Measurements from ENCODE around the gene RNU5B-1.
A peak's percentile ranks its signal among the peaks of the same experiment; 100 is the strongest.

The RNU5B-1 gene

DNA sequence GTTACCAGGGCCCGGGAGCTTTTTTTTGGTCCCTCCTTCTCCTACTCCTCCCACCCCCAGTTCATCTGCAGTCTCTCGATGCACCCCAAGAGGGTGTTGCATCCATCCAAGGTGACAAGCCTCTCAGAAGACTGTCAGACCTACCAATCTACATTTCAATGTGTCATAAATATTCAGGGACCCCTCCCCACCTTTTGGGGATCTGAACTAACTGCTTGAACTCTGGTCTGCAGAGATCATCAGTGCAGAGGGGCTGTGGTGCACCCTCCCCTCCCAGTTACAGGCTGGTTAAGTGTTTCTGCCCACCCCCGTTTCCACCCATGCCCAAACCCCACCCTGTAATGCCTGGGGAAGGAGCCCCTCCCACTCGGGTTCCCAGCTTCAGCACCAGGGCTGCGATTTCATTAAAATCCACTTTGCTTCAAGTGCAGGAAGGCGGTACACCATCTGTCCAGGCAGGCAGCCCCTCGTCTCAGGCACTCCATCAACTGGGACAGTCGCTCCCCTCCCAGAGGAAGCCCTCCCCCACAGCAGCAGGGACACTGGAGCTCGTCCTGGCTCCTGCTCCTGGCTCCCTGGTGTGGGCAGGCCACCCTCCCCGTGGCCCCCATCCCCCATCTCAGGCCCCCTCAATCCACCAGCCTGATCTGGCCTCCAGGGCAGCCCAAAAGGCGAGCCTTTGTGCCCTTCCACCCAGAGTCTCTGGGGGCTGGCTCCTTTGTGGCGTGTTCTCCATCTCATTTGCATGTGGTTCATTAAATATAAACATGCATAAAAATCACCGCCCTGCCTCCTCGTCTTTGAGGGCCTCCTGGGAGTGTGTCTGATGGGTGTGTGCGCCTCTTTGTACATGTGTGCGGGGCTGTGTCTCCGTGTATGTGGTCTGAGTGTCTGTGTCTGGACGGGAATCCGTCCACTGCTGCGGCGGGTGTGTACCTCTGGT, 32.3 kb downstream of the RNU5B-1 start:
- peaks cover 10% of the 10 kb centered on the region for H3K4me1 ChIP-seq (ENCODE audit: low read length)
- no peak overlapping the region for H3K27ac ChIP-seq (ENCODE audit: low read length)
- H2AFZ ChIP-seq (ENCODE audit: low read depth, low read length) = no peak overlapping the region
- no peaks in the 10 kb centered on the region for H4K20me1 ChIP-seq (ENCODE audit: insufficient read depth, low read length)
- H3K36me3 ChIP-seq (replicated peaks; ENCODE audit: low read depth, low read length) = no peaks in the 10 kb centered on the region
- H3K27me3 ChIP-seq (ENCODE audit: low read depth, low read length) = peaks cover 46% of the 10 kb centered on the region
- H3K79me2 ChIP-seq (ENCODE audit: low read length) = no peaks in the 10 kb centered on the region
- H3K4me3 ChIP-seq (ENCODE audit: low read length) = no peak overlapping the region
- H3K9ac ChIP-seq (ENCODE audit: low read length) = no peak overlapping the region
- H3K9me3 ChIP-seq (ENCODE audit: insufficient read depth, low read length) = no peaks in the 10 kb centered on the region
- TF ChIP-seq EZH2phosphoT487 (IDR thresholded peaks at IDR 0.05; ENCODE audit: low read depth) = no peak
- TF ChIP-seq, protein P1, sequence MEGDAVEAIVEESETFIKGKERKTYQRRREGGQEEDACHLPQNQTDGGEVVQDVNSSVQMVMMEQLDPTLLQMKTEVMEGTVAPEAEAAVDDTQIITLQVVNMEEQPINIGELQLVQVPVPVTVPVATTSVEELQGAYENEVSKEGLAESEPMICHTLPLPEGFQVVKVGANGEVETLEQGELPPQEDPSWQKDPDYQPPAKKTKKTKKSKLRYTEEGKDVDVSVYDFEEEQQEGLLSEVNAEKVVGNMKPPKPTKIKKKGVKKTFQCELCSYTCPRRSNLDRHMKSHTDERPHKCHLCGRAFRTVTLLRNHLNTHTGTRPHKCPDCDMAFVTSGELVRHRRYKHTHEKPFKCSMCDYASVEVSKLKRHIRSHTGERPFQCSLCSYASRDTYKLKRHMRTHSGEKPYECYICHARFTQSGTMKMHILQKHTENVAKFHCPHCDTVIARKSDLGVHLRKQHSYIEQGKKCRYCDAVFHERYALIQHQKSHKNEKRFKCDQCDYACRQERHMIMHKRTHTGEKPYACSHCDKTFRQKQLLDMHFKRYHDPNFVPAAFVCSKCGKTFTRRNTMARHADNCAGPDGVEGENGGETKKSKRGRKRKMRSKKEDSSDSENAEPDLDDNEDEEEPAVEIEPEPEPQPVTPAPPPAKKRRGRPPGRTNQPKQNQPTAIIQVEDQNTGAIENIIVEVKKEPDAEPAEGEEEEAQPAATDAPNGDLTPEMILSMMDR (IDR thresholded peaks at IDR 0.05; ENCODE audit: low read depth, low read length) = peak; percentile 17
- peak overlapping the region; percentile 38; the same call in 1 of the 2 replicates for H3K4me2 ChIP-seq (ENCODE audit: low read length)

- Histone ChIP-seq H3K27me3 (ENCODE audit: low read depth, low read length) (peaks cover 46% of the 10 kb centered on the region), H3K4me3 (ENCODE audit: low read length) (no peak overlapping the region), H2AFZ (ENCODE audit: low read depth, low read length) (no peak overlapping the region), H4K20me1 (ENCODE audit: insufficient read depth, low read length) (no peaks in the 10 kb centered on the region), H3K36me3 (replicated peaks; ENCODE audit: low read depth, low read length) (no peaks in the 10 kb centered on the region), H3K4me1 (ENCODE audit: low read length) (peaks cover 10% of the 10 kb centered on the region), H3K79me2 (ENCODE audit: low read length) (no peaks in the 10 kb centered on the region), H3K27ac (ENCODE audit: low read length) (no peak overlapping the region), H3K4me2 (ENCODE audit: low read length) (peak overlapping the region; percentile 38; the same call in 1 of the 2 replicates), H3K9ac (ENCODE audit: low read length) (no peak overlapping the region), H3K9me3 (ENCODE audit: insufficient read depth, low read length) (no peaks in the 10 kb centered on the region)
- TF ChIP-seq, protein P1 (IDR thresholded peaks at IDR 0.05; ENCODE audit: low read depth, low read length) = no peak
- no peak for TF ChIP-seq EZH2phosphoT487 (IDR thresholded peaks at IDR 0.05; ENCODE audit: low read depth)
Measured at GRCh38 chr15:65337436-65338070, 33.1 kb downstream of the RNU5B-1 start.

DNA sequence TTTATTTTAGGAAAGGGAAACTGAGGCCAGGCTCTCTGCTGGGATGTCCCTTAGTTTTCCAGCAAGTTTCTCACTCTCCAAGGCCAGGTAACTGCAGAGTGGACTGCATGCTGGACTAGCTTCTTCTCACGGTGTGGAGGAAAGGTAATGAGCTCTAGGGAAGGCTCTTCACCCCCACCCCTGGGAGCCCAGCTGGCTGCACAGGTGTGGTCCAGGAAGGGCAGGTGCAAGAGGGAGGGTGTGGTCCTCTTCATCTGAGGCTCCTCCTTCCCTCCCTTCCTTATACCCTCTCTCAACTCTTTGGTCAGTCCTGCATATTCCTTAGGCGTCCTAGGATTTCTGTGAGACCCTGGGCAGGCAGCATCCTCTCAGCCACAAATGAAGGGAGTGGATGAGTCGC, 33.9 kb downstream of the RNU5B-1 start:
- Histone ChIP-seq H2AFZ (ENCODE audit: low read depth, low read length) (no peak overlapping the region), H3K9ac (ENCODE audit: low read length) (no peak overlapping the region), H3K27me3 (ENCODE audit: low read depth, low read length) (peaks cover 46% of the 10 kb centered on the region), H3K4me2 (ENCODE audit: low read length) (no peak overlapping the region), H3K4me3 (ENCODE audit: low read length) (no peak overlapping the region), H4K20me1 (ENCODE audit: insufficient read depth, low read length) (no peaks in the 10 kb centered on the region), H3K4me1 (ENCODE audit: low read length) (peaks cover 10% of the 10 kb centered on the region), H3K27ac (ENCODE audit: low read length) (no peak overlapping the region), H3K9me3 (ENCODE audit: insufficient read depth, low read length) (no peaks in the 10 kb centered on the region), H3K79me2 (ENCODE audit: low read length) (no peaks in the 10 kb centered on the region), H3K36me3 (replicated peaks; ENCODE audit: low read depth, low read length) (no peaks in the 10 kb centered on the region)
- no peak for TF ChIP-seq EZH2phosphoT487 (IDR thresholded peaks at IDR 0.05; ENCODE audit: low read depth)
- TF ChIP-seq, protein P1 (IDR thresholded peaks at IDR 0.05; ENCODE audit: low read depth, low read length) = no peak

- Histone ChIP-seq H3K4me1 (ENCODE audit: low read length) (peaks cover 10% of the 10 kb centered on the region), H3K4me2 (ENCODE audit: low read length) (no peak overlapping the region), H3K4me3 (ENCODE audit: low read length) (no peak overlapping the region), H3K27me3 (ENCODE audit: low read depth, low read length) (peaks cover 46% of the 10 kb centered on the region), H3K36me3 (replicated peaks; ENCODE audit: low read depth, low read length) (no peaks in the 10 kb centered on the region), H3K27ac (ENCODE audit: low read length) (no peak overlapping the region), H3K79me2 (ENCODE audit: low read length) (no peaks in the 10 kb centered on the region), H3K9me3 (ENCODE audit: insufficient read depth, low read length) (no peaks in the 10 kb centered on the region), H3K9ac (ENCODE audit: low read length) (no peak overlapping the region), H4K20me1 (ENCODE audit: insufficient read depth, low read length) (no peaks in the 10 kb centered on the region), H2AFZ (ENCODE audit: low read depth, low read length) (no peak overlapping the region)
- TF ChIP-seq, protein P1 (IDR thresholded peaks at IDR 0.05; ENCODE audit: low read depth, low read length) = no peak
Measured at GRCh38 chr15:65338823-65339222, 34.3 kb downstream of the RNU5B-1 start.

Data from OCI-LY3 (cell line).